COLO829 (cell line): ENCODE measurements around the gene DLEC1.

Experiments
- DNase-seq: peaks from one replicate; pipeline ENCODE4 v3.0.0; 2012; ENCODE audit warnings: low spot score

The DLEC1 gene

DNA sequence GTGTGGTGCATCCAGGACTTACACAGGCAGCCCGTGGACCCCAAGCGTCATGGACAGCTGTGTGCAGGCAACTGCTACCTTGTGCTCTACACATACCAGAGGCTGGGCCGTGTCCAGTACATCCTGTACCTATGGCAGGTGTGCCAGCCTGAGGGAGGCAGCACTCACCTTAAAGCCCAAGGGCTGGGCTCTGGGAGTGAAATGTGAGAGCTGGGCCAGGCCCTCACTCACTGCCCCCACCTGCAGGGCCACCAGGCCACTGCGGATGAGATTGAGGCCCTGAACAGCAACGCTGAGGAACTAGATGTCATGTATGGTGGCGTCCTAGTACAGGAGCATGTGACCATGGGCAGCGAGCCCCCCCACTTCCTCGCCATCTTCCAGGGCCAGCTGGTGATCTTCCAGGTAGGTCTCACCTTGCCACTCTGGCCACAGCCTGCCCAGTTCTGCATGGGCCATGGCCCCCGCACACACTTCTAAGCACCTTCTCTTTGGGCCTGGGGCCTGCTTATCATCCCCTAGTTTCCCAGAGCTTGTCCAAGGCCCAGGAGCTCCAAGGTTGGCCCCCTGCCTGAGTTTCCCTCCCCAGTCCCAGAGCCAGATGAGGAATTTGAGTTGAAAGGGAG, 37.4 kb upstream of the DLEC1 start:
- DNase-seq = no peak

DNA sequence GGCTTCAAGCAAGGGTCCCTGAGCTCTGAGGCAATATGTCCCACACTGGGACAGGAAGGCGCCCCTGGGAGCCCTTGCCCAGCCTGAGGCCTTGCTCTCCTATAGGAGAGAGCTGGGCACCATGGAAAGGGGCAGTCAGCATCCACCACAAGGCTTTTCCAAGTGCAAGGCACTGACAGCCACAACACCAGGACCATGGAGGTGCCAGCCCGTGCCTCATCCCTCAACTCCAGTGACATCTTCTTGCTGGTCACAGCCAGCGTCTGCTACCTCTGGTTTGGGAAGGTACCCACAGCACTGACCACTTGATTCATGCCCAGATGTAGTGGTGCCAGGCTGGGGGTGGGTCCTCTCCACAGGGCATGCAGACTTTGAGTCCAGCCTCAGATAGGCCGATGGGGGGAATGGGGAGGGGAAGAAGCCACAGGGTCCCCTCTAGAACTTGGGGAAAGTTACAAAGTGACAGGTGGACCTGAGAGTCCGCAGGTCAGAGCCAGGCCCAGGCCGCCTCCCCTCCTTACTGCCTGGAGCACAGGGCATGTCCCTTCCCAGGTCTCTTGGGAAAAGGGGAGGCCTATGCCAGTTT, 36.6 kb upstream of the DLEC1 start:
- DNase-seq = no peak

DNA sequence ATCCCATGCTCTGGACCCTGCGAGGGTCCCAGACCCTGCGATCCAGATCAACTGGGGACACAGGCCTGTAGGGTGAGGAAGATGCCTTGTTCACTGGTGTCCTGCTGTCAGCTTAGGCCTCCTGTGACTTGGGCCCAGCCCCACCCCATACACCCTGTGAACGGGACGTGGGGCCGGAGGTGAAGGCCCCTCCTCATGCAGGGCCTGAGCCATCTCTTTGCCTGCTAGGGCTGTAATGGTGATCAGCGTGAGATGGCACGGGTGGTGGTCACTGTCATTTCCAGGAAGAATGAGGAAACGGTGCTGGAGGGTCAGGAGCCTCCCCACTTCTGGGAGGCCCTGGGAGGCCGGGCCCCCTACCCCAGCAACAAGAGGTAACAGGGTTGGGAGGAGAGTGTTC, 36.1 kb upstream of the DLEC1 start:
- no peak for DNase-seq

DNA sequence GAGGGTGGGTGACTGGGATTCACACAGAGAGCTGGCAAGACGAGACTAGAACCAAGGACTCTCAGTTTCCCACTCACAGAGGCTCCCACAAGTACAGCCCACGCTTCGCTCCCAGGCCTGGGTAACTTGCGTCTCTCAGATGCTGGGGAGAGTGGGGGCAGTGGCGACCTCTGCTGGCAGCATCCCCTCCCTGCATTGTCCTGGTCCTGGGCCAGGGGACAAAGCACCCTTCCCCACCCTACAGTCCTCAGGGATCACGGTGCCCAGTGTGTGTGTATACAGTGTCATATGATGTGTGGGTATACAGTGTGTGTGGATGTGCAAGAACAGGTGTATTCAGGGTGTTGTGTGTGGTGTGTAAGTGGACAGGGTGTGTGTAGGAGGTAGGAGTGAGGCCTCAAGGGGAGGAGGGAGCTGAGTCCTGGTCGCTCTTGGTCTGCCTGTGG, 35.6 kb upstream of the DLEC1 start:
- DNase-seq = peak; percentile 57

DNA sequence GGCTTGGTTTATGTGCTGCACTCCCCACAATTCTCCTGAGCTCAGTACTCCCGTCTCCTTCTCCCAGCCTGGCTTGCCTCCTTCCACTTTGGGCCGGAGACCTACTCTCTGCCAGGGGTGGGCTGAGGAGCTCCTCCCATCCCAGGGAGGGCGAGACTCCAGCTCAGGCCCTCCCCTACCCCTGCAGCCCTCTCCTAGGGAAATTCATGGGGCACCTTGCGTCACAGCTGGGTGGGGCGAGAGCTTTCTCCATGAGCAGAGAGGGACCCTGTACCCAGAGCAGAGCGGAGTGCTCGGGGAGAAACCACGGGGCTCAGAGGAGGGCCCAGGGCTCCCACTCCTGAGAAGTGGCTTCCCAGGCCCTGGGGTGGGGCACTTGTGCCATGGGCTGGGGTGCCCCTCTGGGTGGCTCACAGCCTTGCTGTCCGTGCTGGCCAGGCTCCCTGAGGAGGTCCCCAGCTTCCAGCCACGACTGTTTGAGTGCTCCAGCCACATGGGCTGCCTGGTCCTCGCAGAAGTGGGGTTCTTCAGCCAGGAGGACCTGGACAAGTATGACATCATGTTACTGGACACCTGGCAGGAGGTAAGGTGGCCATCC, 35.1 kb upstream of the DLEC1 start:
- DNase-seq = no peak

DNA sequence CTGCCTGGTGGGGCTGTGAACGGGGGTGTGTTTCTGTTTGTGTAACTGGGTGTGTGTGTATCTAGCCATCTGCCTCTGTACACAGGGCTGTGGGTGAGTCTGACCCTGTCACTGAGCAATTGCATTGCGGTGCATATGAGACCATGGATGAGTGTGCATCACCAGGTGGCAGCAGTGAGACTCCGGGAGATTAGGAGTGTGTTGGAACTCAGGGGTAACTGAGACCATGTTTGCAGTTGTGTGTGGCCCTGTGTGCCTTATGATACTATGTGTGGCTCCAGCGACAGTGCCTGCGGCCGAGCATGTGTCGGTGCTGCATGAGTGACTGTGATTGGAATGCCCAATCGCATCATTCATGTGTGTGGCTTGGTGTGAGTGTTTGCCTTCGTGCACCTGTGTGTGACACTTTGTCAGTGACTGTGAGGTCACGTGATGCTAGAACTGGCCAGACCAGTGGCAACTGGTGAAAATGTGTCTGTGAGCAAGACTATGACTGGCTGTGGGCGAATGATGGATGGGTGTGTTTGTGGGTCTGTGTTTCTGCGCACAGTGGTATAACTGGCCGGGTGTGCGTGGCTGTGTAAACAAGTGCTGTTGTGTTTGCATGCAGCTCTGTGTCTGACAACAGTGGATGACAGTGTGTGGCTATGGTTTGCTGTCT, 34.5 kb upstream of the DLEC1 start:
- DNase-seq = peak; percentile 70

DNA sequence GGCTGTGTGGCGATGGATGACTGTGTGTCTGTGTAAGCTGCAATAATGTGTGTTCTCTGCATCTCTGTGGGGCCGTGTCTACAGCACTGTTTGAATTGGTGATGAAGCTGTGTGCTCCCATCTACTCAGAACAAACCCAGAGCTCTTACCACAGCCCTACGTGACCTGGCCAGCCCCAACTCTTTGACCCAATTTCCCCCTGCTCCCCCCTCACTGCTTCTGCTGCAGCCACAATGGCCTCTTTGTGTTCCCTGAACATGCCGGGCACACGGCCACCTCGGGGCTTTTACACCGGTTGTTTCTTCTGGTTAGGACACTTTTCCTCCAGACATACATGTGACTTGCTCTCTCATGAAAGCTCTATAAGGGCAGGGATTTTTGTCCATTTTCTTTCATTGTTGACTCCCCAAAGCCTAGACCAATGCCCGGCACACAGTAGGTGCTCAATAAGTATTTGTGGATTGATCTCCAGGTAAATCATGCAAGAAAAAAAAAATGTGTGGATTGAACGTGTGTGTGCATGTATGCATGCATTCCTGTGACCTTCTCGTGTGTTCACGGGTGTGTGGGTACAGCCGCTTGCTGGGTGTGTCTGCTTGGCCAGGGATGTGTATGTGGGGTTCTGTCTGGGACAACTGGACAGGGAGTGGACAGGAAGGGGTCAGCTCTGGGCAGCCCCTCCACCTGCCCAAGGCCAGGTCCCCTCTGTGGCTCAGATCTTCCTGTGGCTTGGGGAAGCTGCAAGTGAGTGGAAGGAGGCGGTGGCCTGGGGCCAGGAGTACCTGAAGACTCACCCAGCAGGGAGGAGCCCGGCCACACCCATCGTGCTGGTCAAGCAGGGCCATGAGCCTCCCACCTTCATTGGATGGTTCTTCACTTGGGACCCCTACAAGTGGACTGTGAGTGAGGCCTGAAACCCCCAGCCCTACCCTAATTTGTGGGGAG, 33.7 kb upstream of the DLEC1 start:
- DNase-seq = peak; percentile 96

DNA sequence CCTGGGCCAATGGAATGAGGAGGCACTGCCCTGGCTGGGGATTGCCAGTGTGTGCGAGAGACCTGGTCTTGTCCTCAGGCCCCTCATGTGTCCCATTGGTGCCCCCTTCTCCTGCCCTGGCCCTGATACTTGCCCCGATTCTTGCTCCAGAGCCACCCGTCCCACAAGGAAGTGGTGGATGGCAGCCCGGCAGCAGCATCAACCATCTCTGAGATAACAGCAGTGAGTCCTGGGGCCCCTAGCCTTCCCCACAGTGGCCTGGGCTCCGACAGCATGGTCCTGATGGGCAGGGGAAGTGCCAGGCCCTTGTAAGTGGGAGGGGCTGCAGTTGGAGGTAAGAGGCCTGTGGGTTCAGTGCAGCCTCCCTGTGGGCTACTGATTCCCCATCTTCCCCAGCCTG, 33.0 kb upstream of the DLEC1 start:
- DNase-seq = no peak

DNA sequence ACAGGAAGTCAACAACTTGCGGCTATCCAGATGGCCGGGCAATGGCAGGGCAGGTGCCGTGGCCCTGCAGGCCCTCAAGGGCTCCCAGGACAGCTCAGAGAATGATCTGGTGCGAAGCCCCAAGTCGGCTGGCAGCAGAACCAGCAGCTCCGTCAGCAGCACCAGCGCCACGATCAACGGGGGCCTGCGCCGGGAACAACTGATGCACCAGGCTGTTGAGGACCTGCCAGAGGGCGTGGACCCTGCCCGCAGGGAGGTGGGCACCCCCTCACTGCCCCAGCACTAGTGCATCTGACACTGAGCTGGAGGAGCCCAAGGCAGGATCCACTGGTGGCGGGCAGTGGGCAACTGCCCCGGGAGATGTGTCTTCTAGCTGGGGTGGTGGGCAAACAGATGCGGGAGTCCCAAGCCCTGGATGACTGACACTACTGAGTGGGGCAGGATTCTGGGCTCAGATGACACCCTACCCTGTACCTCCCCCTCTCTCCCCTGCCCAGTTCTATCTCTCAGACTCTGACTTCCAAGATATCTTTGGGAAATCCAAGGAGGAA, 32.5 kb upstream of the DLEC1 start:
- no peak for DNase-seq

DNA sequence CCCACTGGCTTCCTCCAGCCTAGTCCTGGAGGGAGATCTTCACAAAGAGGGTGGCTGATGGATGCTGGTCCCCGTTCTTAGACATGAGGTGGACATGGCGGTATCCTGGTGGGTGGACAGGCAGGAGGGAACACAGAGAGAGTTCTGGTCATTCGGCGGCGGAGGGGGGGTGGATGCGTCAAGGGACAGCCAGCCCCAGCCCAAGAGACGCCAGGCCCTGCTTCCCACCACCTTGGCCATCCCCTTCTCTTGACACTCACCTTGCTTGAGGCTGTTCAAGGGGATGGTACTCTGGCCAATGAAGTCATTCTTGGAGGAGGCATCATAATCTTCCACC, 31.3 kb upstream of the DLEC1 start:
- no peak for DNase-seq

DNA sequence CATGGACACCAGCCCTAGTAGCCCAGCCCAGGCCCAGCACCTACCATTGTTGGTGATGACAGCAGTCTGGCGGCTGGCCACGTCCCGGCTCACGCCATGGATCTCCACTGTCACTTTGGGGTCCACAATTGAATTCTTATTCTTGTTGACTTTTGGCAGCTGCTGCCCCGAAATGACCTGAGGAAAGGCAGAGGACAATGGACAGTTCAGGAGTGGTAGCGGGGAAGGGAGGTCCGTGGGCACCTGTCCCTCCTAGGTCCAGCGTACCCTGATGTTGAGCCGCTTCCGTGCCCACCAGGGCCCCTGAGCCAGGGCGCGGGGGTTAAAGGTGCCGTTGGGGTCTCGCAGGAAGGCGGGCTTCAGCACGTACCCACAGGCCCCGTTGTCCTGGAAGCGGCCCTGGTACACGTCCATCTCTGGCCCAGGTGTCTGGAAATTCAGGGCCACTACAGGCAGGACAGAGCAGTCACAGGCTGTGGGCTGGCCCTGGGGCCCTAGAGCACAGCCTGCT, 30.8 kb upstream of the DLEC1 start:
- DNase-seq = no peak

DNA sequence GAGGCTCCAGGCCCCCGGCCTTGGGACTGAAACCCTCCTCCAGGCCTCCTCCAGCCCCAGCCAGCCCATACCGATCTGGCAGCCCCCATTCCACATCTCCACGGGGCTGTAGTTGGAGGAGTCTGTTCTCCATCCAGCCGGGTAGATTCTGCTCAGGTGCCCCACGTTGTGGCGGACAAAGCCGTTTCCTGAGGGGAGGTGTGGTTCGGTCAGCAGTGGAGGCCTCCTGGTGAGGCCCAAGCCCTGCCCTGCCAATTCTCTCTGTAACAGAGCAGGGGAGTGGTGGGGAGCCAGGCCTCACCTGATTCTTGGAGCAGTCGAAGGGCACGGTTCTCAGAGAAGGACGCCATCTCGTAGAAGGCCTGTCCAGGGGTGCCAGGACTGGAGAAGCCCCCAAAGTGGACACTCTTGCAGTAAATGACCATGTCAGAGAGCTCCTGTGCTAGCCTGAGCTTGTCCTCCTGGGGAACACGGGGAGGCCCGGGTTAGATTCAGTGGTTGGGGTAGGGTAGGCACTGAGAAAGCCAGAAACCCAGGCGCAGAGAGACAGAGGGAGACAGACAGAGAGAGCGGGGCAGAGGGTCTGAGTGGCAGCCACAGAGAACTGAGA, 29.9 kb upstream of the DLEC1 start:
- DNase-seq = no peak

DNA sequence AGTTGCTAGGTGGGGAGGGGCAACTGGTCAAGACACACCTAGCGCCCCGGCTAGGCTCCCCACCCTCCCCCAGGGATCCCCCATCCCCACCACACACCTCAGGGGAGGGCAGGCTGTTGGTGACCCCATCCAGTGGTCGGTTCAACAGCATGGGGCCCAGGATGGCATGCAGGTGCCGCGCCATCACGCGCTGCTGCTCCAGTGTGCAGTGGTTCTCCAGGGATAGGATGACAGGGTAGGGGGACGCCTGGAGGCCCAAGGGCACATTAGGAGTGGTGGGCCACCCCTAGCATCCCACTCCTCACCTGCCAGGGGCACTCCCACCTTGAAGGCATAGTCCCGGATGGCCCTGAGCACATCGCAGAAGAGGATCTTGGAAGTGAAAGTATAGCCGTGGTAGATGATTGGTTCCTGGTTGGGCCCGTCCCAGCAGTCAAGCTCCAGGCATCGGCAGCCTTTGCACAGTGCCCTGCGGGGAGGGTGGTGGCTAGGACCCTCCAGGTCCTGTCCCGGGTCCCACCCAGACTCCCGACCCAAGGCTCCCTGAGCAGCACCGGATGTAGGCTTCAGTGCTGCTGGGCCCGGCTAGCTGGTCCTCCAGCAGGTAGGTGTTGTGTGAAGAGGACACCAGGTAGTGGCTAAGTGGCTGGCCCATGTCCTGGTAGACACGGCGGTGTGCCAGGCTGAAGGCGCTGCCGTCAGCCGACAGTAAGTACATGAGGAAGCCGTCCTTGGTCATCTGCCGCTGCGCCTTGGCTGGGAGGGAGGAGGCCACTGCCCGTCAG, 29.0 kb upstream of the DLEC1 start:
- no peak for DNase-seq

DNA sequence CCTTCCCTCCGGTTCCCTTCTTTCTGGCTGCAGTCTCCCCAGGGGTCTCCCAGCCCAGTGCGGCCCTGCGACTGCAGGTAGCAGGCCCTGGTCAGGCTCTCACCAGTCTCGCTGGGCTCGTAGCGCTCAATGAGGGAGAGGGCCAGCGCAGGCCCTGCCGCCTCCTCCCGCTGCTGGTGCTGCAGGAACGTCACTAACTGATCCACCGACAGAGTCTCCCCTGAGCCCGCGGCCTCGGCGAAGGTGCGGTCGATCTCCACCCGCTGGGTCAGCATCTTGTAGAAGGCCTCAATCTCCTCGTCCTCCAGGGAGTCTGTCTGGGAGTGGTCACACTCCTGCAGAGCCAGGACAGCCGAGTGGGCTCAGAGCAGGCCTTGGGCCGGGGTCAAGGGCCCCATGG, 27.9 kb upstream of the DLEC1 start:
- DNase-seq = no peak

DNA sequence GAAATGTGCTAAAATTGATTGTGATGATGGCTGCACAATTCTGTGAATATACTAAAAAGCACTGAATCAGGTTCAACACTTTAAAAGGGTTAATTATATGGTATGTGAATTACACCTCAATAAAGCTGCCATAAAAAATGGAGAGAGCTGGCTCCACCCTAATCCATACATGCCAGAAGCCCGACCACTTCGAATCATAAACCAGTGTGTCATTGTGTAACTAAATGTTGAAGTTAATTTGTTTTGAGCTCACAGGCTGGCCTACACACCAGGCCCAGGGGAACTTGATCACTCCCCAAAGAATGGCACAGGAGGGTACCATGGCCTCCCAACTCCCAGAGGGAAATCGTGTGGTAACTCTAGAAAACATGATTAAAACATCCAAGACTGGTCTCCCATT, 23.5 kb upstream of the DLEC1 start:
- no peak for DNase-seq

DNA sequence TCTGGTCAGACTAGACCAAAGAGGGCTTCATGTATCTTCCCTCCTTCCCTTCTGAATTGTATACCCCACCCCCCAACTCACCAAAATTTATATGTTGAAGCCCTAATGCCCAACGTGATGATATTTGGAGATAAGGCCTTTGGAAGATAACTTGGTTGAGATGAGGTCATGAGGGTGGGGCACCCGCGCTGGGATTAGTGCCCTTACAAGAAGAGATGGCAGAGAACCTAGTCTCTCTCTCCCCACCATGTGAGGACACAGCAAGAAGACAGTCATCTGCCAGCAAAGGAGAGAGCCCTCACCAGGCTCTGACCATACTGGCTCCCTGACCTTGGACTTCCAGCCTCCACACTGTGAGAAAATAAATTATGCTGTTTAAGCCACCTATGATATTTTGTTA, 23.0 kb upstream of the DLEC1 start:
- no peak for DNase-seq

DNA sequence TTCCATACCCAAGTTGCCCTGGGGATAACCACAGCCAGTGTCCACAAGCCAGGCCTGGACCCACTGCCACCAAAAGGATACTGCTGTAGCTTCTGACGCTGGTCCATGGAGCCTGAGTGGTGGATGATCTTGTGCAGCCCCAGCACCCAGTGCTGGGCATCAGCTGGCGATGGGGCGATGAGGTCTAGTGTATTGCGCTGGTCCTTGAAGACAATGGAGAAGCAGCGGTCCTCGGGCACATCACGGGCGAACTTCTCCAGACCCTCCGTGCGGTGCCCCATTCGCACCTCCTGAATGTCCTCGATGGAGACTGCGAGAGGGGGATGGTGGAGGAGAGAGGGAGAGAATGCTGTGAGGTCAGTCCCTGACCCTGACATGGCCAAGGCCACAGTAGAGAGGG, 22.6 kb upstream of the DLEC1 start:
- DNase-seq = no peak

DNA sequence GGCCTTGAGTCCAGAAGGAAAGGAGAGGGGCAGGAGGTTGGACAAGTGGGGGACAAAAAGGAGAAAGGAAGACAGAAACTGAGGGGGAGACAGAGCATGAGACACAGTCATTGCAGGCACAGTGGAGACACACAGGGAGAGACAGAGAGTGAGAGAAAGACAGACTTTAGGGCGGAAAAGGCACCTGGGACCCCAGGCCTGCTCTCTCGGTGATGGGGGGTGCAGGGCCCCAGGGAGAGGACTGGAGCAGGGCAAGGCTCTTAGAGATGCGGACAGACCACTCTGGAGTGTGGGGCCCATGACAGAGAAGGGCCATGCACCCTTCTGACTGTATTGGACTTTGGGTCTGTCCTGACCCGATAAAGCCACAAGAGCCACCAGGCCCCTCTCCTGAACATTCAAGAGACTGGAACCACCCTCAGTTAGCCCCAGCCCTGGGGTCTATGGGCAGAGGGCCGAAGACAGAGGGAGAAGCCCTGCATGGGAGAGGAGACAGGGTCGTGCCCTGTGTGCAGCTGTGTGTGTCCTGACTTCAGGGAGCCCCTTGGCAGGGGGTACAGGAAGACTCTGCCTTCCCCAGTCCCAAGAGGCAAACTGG, 22.1 kb upstream of the DLEC1 start:
- DNase-seq = no peak

DNA sequence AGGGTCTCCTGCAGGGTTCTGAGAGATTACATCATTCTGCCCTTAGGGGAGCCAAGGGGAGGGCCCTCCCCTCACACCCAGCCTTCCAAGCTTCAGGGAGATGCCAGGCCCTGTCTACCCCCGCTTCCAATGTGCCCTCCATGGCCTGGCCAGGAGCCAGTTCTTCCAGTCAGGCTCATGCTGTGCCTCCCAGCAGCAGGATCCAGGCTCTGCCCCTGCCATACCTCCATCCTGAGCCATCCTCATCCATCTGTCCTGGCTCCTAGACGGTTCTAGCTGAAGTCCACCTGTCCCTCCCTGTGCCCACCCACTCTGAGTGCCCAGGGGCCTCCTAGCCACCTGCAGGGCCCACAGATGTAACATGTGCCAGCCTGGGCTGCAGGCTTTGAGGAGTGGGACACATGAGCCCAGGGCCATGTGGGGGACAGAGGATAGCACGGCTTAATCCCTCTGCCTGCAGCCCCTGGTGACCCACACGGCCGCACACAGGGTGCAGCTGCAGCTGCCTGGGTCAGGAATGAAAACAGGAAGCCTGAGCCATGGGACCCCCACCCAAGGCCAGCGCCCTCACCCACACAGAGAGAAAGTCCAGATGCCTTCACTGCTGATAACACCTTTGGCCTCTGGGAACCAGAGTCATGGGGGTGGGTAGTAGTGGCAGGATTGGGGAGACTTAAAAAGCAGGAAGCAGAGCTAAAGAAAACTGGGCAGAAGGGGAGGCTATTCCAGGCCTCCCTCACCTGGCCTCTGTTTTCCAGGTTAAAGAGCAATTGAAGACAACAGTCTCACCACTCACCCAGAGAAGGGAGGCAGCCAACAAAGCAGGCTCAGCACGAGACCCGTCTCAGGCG, 21.3 kb upstream of the DLEC1 start:
- DNase-seq = no peak
